Measurements from ENCODE around the gene IQCK.

The IQCK gene

DNA sequence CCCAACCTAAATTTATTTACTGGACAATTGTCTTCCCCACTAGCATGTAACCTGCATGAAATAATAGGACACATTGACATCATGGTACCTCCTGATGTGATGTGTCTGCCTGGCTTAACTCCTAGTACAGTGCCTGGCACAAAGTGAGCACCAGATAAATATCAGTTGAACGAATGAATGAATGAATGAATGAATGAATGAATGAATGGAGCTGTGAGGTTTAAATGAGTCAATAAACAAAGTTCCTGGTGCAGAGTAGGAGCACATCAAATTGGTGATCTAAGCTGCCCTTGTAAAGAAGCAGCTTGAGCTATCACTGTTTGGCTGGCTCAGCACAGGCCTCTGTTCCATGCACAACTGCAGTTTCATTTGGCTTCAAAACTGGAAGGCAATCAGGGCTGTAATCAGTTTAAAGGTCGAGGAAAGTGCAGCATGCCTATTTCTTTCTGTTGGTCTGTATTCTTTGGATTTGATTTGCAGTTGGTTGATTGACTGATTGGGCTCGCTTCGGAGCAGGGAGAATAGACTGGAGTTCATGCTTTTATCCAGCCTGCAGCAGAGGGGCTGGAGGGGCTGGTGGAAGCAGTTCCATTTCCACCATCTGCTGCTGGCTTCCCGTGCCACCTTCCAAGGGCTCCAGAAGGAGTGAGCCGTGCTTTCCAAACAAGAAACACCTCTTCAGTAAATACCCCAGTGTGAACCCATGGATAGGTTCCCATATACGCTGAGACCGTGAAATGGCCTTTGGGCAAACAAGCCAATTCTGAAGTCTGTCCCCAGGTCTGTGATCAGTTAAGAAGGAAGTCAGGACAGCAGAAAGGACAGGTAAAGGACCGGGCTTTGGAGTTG, 112.0 kb downstream of the IQCK start:
- in situ Hi-C loops (cut with HindIII; ENCODE audit: low pct_ligation_motif_present, low sequenced_read_pairs), result no loop called here
- H3K27me3 ChIP-seq (replicated peaks), result no peaks in the 10 kb centered on the region
- no peak for DNase-seq
- no peak overlapping the region for H3K27ac ChIP-seq
- TF ChIP-seq, protein P1, sequence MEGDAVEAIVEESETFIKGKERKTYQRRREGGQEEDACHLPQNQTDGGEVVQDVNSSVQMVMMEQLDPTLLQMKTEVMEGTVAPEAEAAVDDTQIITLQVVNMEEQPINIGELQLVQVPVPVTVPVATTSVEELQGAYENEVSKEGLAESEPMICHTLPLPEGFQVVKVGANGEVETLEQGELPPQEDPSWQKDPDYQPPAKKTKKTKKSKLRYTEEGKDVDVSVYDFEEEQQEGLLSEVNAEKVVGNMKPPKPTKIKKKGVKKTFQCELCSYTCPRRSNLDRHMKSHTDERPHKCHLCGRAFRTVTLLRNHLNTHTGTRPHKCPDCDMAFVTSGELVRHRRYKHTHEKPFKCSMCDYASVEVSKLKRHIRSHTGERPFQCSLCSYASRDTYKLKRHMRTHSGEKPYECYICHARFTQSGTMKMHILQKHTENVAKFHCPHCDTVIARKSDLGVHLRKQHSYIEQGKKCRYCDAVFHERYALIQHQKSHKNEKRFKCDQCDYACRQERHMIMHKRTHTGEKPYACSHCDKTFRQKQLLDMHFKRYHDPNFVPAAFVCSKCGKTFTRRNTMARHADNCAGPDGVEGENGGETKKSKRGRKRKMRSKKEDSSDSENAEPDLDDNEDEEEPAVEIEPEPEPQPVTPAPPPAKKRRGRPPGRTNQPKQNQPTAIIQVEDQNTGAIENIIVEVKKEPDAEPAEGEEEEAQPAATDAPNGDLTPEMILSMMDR (IDR thresholded peaks at IDR 0.05; ENCODE audit: low read depth, low read length, missing control alignments), result no peak
- no peaks in the 10 kb centered on the region for H3K36me3 ChIP-seq (replicated peaks)
- H3K4me3 ChIP-seq (ENCODE audit: low read depth, low read length), result no peak overlapping the region

DNA sequence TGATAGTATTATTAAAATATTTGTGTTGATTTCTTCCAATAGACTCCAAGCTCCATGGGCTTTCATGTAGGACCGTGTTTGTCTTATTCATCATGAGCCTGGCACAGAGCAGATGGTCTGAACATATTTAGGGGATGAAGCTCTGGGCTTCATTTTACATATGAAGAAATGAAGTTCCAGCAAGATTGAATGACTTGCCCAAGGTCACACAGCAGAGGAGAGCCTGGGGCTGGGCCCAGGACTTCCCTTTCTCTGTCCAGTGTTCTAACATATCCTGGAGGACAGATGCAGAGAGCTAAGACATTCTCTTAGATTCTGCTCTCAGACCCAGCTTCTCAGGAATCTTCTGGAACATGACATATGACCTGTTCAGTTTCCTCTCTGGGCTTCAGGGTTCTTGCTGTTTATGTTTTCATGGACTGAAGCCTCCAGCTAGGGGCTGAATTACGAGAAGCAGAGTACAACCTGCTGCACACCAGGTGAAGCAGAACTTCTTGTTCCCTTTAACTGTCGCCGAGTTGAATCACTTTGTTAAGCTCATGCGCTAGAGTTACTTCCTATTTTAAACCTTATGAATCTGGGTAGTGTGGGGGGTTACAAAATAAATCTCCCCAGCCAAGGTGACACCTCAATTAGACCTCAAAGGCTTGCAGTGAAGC, 113.0 kb downstream of the IQCK start:
- peak overlapping the region; percentile 66 for H3K27ac ChIP-seq
- H3K36me3 ChIP-seq (replicated peaks), result no peaks in the 10 kb centered on the region
- no peak for DNase-seq
- no peak overlapping the region for H3K4me3 ChIP-seq (ENCODE audit: low read depth, low read length)
- in situ Hi-C loops (cut with HindIII; ENCODE audit: low pct_ligation_motif_present, low sequenced_read_pairs), result no loop called here
- TF ChIP-seq, protein P1 (IDR thresholded peaks at IDR 0.05; ENCODE audit: low read depth, low read length, missing control alignments), result no peak
- H3K27me3 ChIP-seq (replicated peaks), result no peaks in the 10 kb centered on the region

DNA sequence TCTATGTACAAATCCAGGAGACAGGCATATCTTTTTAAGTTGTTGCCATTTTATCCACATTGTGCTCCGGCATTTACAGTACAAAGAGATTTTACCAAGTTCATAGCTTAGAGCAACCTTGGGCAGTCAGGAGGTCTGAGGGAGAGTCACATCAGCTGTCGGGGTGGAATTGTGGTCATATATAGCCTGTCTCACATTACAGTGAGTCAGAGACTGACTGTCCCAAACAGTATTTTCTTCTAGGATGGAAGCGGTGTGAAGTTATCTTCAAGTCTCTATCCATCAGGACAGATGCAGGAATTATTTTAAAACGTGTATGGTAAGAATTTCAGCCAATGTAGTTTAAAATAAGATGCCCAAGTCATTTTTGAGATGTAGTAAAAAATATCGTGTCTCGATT, 113.6 kb downstream of the IQCK start:
- H3K36me3 ChIP-seq (replicated peaks), result no peaks in the 10 kb centered on the region
- peak; percentile 89 for DNase-seq
- in situ Hi-C loops (cut with HindIII; ENCODE audit: low pct_ligation_motif_present, low sequenced_read_pairs), result no loop called here
- H3K27ac ChIP-seq, result peak overlapping the region; percentile 66
- no peak overlapping the region for H3K4me3 ChIP-seq (ENCODE audit: low read depth, low read length)
- no peaks in the 10 kb centered on the region for H3K27me3 ChIP-seq (replicated peaks)
- TF ChIP-seq, protein P1 (IDR thresholded peaks at IDR 0.05; ENCODE audit: low read depth, low read length, missing control alignments), result no peak

DNA sequence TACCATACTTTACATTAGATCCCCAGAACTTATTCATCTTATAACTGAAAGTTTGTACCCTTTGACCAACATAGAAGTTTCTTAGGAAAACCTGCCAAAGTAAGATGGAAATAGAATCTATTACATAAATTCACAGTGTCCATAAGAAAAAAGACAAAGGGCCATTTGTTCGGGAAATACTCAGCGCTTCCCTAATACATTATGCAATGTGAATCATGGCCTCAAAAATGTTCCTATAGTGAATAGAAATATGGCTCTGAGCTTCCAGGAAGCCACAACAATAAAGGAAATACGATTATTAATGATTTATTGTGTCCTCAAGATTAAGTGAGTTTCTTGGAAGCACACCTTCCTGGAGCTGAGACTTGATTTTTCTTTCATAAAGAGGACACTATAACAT, 115.1 kb downstream of the IQCK start:
- H3K27ac ChIP-seq, result no peak overlapping the region
- TF ChIP-seq, protein P1 (IDR thresholded peaks at IDR 0.05; ENCODE audit: low read depth, low read length, missing control alignments), result no peak
- DNase-seq, result no peak
- H3K36me3 ChIP-seq (replicated peaks), result no peaks in the 10 kb centered on the region
- H3K27me3 ChIP-seq (replicated peaks), result no peaks in the 10 kb centered on the region
- in situ Hi-C loops (cut with HindIII; ENCODE audit: low pct_ligation_motif_present, low sequenced_read_pairs), result no loop called here
- H3K4me3 ChIP-seq (ENCODE audit: low read depth, low read length), result no peak overlapping the region

DNA sequence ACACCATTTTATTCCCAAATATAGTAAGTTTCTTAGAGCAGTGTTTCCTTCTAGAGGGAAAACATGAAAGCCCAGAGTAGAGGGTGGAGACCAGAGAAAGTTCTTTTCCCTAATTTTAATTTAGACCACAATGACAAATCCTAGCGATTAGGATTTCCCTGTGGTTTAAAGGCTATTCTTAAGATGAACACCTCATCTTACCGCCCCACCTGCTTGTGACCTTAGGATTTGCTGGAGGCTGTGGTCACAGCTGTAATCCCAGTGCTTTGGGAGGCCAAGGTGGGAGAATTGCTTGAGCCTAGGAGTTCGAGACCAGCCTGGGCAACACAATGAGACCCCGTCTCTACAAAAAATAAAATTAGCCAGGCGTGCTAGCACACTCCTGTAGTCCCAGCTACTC, 115.5 kb downstream of the IQCK start:
- no peaks in the 10 kb centered on the region for H3K27me3 ChIP-seq (replicated peaks)
- H3K4me3 ChIP-seq (ENCODE audit: low read depth, low read length), result no peak overlapping the region
- no peak overlapping the region for H3K27ac ChIP-seq
- TF ChIP-seq, protein P1 (IDR thresholded peaks at IDR 0.05; ENCODE audit: low read depth, low read length, missing control alignments), result no peak
- H3K36me3 ChIP-seq (replicated peaks), result no peaks in the 10 kb centered on the region
- no peak for DNase-seq
- in situ Hi-C loops (cut with HindIII; ENCODE audit: low pct_ligation_motif_present, low sequenced_read_pairs), result no loop called here
